ENCODE measurements around the gene SLF2. TPM values are rescaled to one million over a fixed set of nuclear protein-coding genes. Genes with fewer than 3 reads are reported as not detected.

The SLF2 gene
- total RNA-seq, 1 donor: 39.1 TPM

DNA sequence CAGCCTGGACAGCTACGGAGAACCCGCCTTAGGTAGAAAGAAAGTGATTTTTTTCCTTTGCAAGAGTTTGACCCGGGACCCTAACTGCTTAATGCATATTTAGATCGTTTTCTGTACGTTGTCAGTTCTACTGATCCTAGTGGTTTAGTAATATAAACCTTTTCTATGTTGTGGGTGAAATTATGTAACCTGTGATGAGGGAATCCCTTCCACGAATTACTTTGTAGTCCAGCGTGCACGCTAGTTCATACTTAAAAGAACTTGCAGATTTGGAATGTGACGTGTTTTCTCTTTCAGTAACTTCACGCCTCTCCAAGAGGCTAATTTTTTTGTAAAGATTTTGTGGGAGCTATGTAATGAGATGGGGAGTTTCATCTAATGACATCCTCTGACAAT is 705 bp downstream of the SLF2 start:
- H3K4me3 ChIP-seq (ENCODE audit: insufficient read depth, low read length): peak overlapping the region; percentile 97
- peaks cover 44% of the 10 kb centered on the region for H3K79me2 ChIP-seq (ENCODE audit: insufficient read depth, low read length)
- peak overlapping the region; percentile 83 for H3K4me2 ChIP-seq (ENCODE audit: insufficient read depth, low read length)
- H4K20me1 ChIP-seq (ENCODE audit: insufficient read depth, low read length): peaks cover 23% of the 10 kb centered on the region
- TF ChIP-seq, protein P1, sequence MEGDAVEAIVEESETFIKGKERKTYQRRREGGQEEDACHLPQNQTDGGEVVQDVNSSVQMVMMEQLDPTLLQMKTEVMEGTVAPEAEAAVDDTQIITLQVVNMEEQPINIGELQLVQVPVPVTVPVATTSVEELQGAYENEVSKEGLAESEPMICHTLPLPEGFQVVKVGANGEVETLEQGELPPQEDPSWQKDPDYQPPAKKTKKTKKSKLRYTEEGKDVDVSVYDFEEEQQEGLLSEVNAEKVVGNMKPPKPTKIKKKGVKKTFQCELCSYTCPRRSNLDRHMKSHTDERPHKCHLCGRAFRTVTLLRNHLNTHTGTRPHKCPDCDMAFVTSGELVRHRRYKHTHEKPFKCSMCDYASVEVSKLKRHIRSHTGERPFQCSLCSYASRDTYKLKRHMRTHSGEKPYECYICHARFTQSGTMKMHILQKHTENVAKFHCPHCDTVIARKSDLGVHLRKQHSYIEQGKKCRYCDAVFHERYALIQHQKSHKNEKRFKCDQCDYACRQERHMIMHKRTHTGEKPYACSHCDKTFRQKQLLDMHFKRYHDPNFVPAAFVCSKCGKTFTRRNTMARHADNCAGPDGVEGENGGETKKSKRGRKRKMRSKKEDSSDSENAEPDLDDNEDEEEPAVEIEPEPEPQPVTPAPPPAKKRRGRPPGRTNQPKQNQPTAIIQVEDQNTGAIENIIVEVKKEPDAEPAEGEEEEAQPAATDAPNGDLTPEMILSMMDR (IDR thresholded peaks at IDR 0.05; ENCODE audit: extremely low read depth, low read depth, low read length): no peak
- DNase-seq (ENCODE audit: insufficient read length, low spot score, missing footprints): peak; percentile 66
- H3K36me3 ChIP-seq (ENCODE audit: insufficient read depth, low read length): peaks cover 26% of the 10 kb centered on the region
- H3K27me3 ChIP-seq (ENCODE audit: insufficient read depth, low read length): no peaks in the 10 kb centered on the region
- H2AFZ ChIP-seq (ENCODE audit: low read length): peak overlapping the region; percentile 90
- no peaks in the 10 kb centered on the region for H3K9me3 ChIP-seq (ENCODE audit: low read depth, low read length)
- H3K27ac ChIP-seq (ENCODE audit: low read depth, low read length): peak overlapping the region; percentile 72
- H3K4me1 ChIP-seq (ENCODE audit: insufficient read depth, low read length): peaks cover 28% of the 10 kb centered on the region

DNA sequence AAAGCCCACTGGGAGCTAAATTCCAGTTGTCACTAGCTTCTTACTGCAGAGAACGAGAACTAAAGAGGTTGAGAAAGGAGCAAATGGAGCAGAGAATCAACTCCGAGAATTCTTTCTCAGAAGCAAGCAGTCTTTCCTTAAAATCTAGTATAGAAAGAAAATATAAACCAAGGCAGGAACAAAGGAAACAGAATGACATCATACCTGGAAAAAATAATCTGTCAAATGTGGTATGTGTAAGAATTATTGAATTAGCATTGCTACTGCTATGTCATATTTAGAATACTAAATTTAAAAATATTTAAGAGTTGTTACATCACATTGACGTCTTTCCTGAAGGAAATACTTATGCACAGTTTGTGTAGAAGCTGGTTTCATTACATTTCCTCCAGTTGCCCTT is 4.3 kb downstream of the SLF2 start:
- no peaks in the 10 kb centered on the region for H3K9me3 ChIP-seq (ENCODE audit: low read depth, low read length)
- peaks cover 58% of the 10 kb centered on the region for H3K79me2 ChIP-seq (ENCODE audit: insufficient read depth, low read length)
- H2AFZ ChIP-seq (ENCODE audit: low read length): no peak overlapping the region
- H3K4me2 ChIP-seq (ENCODE audit: insufficient read depth, low read length): no peak overlapping the region
- DNase-seq (ENCODE audit: insufficient read length, low spot score, missing footprints): no peak
- H3K4me3 ChIP-seq (ENCODE audit: insufficient read depth, low read length): no peak overlapping the region
- H3K27ac ChIP-seq (ENCODE audit: low read depth, low read length): no peak overlapping the region
- peaks cover 59% of the 10 kb centered on the region for H3K36me3 ChIP-seq (ENCODE audit: insufficient read depth, low read length)
- peaks cover 21% of the 10 kb centered on the region for H3K4me1 ChIP-seq (ENCODE audit: insufficient read depth, low read length)
- no peaks in the 10 kb centered on the region for H3K27me3 ChIP-seq (ENCODE audit: insufficient read depth, low read length)
- TF ChIP-seq, protein P1 (IDR thresholded peaks at IDR 0.05; ENCODE audit: extremely low read depth, low read depth, low read length): no peak
- peaks cover 23% of the 10 kb centered on the region for H4K20me1 ChIP-seq (ENCODE audit: insufficient read depth, low read length)

DNA sequence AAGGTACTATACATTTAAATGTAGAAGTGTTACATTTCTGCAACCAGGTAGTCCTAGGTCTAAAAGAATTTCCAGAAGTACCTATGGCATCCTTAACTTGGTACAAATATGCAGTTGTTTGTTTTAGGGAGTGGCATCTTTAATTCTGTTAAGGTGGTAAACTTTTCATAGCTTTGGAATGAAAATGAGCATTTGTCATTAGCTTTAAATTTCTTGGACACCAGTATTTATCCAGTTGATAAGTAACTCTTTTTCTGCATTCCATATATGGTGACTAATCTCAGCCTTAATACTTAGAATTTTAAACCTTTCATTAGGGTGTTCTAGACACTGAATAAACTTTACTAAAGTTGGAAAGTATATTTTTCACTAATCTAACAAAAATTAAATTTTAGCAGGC is 10.8 kb downstream of the SLF2 start:
- Histone ChIP-seq H3K36me3 (ENCODE audit: insufficient read depth, low read length) (peaks cover 77% of the 10 kb centered on the region), H3K4me3 (ENCODE audit: insufficient read depth, low read length) (no peak overlapping the region), H3K79me2 (ENCODE audit: insufficient read depth, low read length) (peaks cover 36% of the 10 kb centered on the region), H4K20me1 (ENCODE audit: insufficient read depth, low read length) (no peaks in the 10 kb centered on the region), H3K4me2 (ENCODE audit: insufficient read depth, low read length) (no peak overlapping the region), H3K27me3 (ENCODE audit: insufficient read depth, low read length) (no peaks in the 10 kb centered on the region), H2AFZ (ENCODE audit: low read length) (no peak overlapping the region), H3K9me3 (ENCODE audit: low read depth, low read length) (no peaks in the 10 kb centered on the region), H3K27ac (ENCODE audit: low read depth, low read length) (no peak overlapping the region), H3K4me1 (ENCODE audit: insufficient read depth, low read length) (no peaks in the 10 kb centered on the region)
- TF ChIP-seq, protein P1 (IDR thresholded peaks at IDR 0.05; ENCODE audit: extremely low read depth, low read depth, low read length): no peak
- DNase-seq (ENCODE audit: insufficient read length, low spot score, missing footprints): no peak

DNA sequence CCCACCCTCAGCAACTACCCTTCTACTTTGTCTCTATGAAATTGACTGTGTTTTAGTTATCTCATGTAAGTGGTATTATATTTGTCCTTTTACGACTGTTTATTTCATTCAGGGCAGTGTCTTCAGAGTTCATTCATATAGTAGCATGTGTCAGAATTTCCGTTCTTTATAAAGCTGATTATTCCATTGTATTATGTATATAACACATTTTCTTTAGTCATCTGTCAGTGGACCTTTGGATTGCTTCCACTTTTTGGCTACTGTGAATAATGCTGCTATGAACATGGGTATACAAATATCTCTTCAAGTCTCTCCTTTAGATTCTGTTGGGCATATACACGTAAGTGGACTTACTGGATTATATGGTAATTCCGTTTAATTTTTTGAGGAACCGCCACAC is 14.5 kb downstream of the SLF2 start:
- H3K79me2 ChIP-seq (ENCODE audit: insufficient read depth, low read length): peaks cover 25% of the 10 kb centered on the region
- H3K4me2 ChIP-seq (ENCODE audit: insufficient read depth, low read length): no peak overlapping the region
- no peaks in the 10 kb centered on the region for H3K27me3 ChIP-seq (ENCODE audit: insufficient read depth, low read length)
- TF ChIP-seq, protein P1 (IDR thresholded peaks at IDR 0.05; ENCODE audit: extremely low read depth, low read depth, low read length): no peak
- no peaks in the 10 kb centered on the region for H3K9me3 ChIP-seq (ENCODE audit: low read depth, low read length)
- DNase-seq (ENCODE audit: insufficient read length, low spot score, missing footprints): peak; percentile 66
- no peak overlapping the region for H3K27ac ChIP-seq (ENCODE audit: low read depth, low read length)
- no peaks in the 10 kb centered on the region for H3K4me1 ChIP-seq (ENCODE audit: insufficient read depth, low read length)
- H3K4me3 ChIP-seq (ENCODE audit: insufficient read depth, low read length): no peak overlapping the region
- H3K36me3 ChIP-seq (ENCODE audit: insufficient read depth, low read length): peaks cover 79% of the 10 kb centered on the region
- H4K20me1 ChIP-seq (ENCODE audit: insufficient read depth, low read length): no peaks in the 10 kb centered on the region
- H2AFZ ChIP-seq (ENCODE audit: low read length): no peak overlapping the region

Measured in osteoblast (primary cell).